K562 (cell line): ENCODE results near the gene GNL3. TPM values are rescaled to one million over a fixed set of nuclear protein-coding genes. Genes with fewer than 3 reads are reported as not detected.

ENCODE experiments used
- ATAC-seq: fragments of 200-7000 bp; cut with Tn5 transposase; 3 replicates; pipeline ENCODE4 v1.9.1; 2020; ENCODE audit warnings: moderate library complexity
- BruUV-seq: library from RNA; stranded (reverse); fragments of 400-500 nt; replicated peaks from 2 replicates; lab custom pipeline; 2021; lab: Mats Ljungman, UMichigan
- CTCF ChIA-PET: fragments of 300-600 bp; formaldehyde crosslinking; extraction: SDS; loops from one replicate; lab custom pipeline; 2021; ENCODE audit warnings: low intra/inter-chr PET ratio; lab: Yijun Ruan, JAX
- POLR2A ChIA-PET: fragments of 300-600, 350-650 bp; sonication (Branson Sonifier 250); formaldehyde crosslinking; extraction: SDS; loops from one replicate; lab custom pipeline; 2021; ENCODE audit warnings: antibody characterized with exemption, inconsistent platforms; lab: Yijun Ruan, JAX
- DNase-seq, 4 experiments: peaks; one replicate each; pipeline versions ENCODE4 v3.0.0 to v3.0.0-alpha.2; 2011 to 2018; ENCODE audit warnings: low spot score in 3 of 4, mixed read lengths in 3 of 4; ENCODE audit errors: extremely low read depth in 1 of 4
- FAIRE-seq: peaks from 2 replicates; lab custom pipeline; 2011; peaks lifted over from hg19 to GRCh38; lab: Jason Lieb, UNC
- H2AFZ ChIP-seq: 2 replicates; pipeline ENCODE4 v1.6.0; 2011; ENCODE audit warnings: low read depth, low read length, control low read depth, inconsistent platforms
- H3K27ac ChIP-seq: fragments of 200-600 bp; 3 replicates; pipeline ENCODE4 v1.8.0; 2011; ENCODE audit warnings: low read depth, mild to moderate bottlenecking, control low read depth, inconsistent platforms, low read length, moderate library complexity, mixed read lengths; ENCODE audit errors: extremely low read depth
- H3K27me3 ChIP-seq, 2 experiments: fragments of 300-600 bp in 1 of 2; 2 replicates in 1 of 2; 3 replicates in 1 of 2; pipeline versions ENCODE4 v1.6.0 to v1.8.0; 2011; ENCODE audit warnings: inconsistent platforms in 2 of 2, low read length in 2 of 2, mild to moderate bottlenecking in 1 of 2, mixed read lengths in 1 of 2, moderate library complexity in 1 of 2; ENCODE audit not compliant: control insufficient read depth in 2 of 2, insufficient read depth in 2 of 2
- H3K36me3 ChIP-seq: fragments of 300-600 bp; 3 replicates; pipeline ENCODE4 v1.8.0; 2011; ENCODE audit warnings: mild to moderate bottlenecking, low read length, inconsistent platforms; ENCODE audit not compliant: control insufficient read depth, insufficient read depth
- H3K4me1 ChIP-seq, 2 experiments: fragments of 200-600 bp in 1 of 2; replicated peaks in 1 of 2; 2 replicates in 1 of 2; 3 replicates in 1 of 2; pipeline versions ENCODE4 v1.5.1 to v1.8.0; 2011; ENCODE audit warnings: inconsistent platforms in 2 of 2, low read length in 2 of 2, mild to moderate bottlenecking in 1 of 2, mixed read lengths in 1 of 2, moderate library complexity in 1 of 2; ENCODE audit not compliant: control insufficient read depth in 2 of 2, insufficient read depth in 2 of 2
- H3K4me2 ChIP-seq: 2 replicates; pipeline ENCODE4 v1.6.1; 2011; ENCODE audit warnings: low read length, control low read depth, inconsistent platforms, mixed read lengths; ENCODE audit not compliant: insufficient read depth
- H3K4me3 ChIP-seq: fragments of 200-600 bp; sonication (generic), shearing (Covaris generic); 2 replicates; pipeline ENCODE4 v1.5.1; 2016; ENCODE audit warnings: control low read depth, inconsistent platforms
- H3K79me2 ChIP-seq: fragments of 200-600 bp; 3 replicates; pipeline ENCODE4 v1.8.0; 2011; ENCODE audit warnings: low read length, inconsistent platforms; ENCODE audit not compliant: control insufficient read depth, insufficient read depth
- H3K9ac ChIP-seq, 2 experiments: 2 replicates each; pipeline versions ENCODE4 v1.6.0 to v1.6.1; 2011; ENCODE audit warnings: low read depth in 2 of 2, low read length in 2 of 2, control low read depth in 1 of 2, inconsistent platforms in 1 of 2, mild to moderate bottlenecking in 1 of 2, mixed read lengths in 1 of 2; ENCODE audit not compliant: insufficient read depth in 1 of 2
- H3K9me1 ChIP-seq: one replicate; pipeline ENCODE4 v1.6.0; 2011; ENCODE audit warnings: inconsistent platforms, mild to moderate bottlenecking, low read length, moderate library complexity; ENCODE audit not compliant: control insufficient read depth, insufficient read depth
- H3K9me3 ChIP-seq: replicated peaks from 2 replicates; pipeline ENCODE4 v1.5.1; 2011; ENCODE audit warnings: low read depth, low read length, inconsistent platforms; ENCODE audit not compliant: control insufficient read depth, insufficient read depth
- H4K20me1 ChIP-seq: replicated peaks from 2 replicates; pipeline ENCODE4 v1.6.1; 2011; ENCODE audit warnings: low read length, inconsistent platforms, mixed read lengths; ENCODE audit not compliant: control insufficient read depth, insufficient read depth
- FIP1L1 ChIP-seq: fragments of 200-400 bp; formaldehyde crosslinking; IDR thresholded peaks from 2 replicates; pipeline ENCODE4 v1.6.1; 2018; ENCODE audit warnings: mild to moderate bottlenecking, low read depth, low read length; ENCODE audit not compliant: poor library complexity, severe bottlenecking
- KLF6 ChIP-seq: fragments of 250-450 bp; sonication (Bioruptor Pico); IDR thresholded peaks from 2 replicates; pipeline ENCODE4 v1.4.0; 2020; ENCODE audit warnings: mild to moderate bottlenecking, moderate library complexity, borderline replicate concordance
- MIER1 ChIP-seq: fragments of 450-650 bp; IDR thresholded peaks from 2 replicates; pipeline ENCODE4 v1.6.1; 2016; ENCODE audit warnings: antibody characterized with exemption, mild to moderate bottlenecking, low read depth
- MYC ChIP-seq, 2 experiments: fragments of 250-450 bp in 1 of 2; sonication (Bioruptor Pico) in 1 of 2; IDR thresholded peaks; 2 replicates each; pipeline versions ENCODE4 v1.5.1 to v1.6.1; 2012 to 2021; ENCODE audit warnings: low read depth in 2 of 2, borderline replicate concordance in 1 of 2, improper control_type of control experiment in 1 of 2, low read length in 1 of 2, mild to moderate bottlenecking in 1 of 2, moderate library complexity in 1 of 2
- TCF3 ChIP-seq: sonication (generic); formaldehyde crosslinking; IDR thresholded peaks from 2 replicates; pipeline ENCODE4 v1.4.0; 2020; ENCODE audit warnings: mild to moderate bottlenecking, missing genetic modification reagents
- WHSC1 ChIP-seq: IDR thresholded peaks from one replicate; pipeline ENCODE4 v1.6.1; 2012; ENCODE audit warnings: low read length, control low read depth, inconsistent platforms
- ZC3H4 ChIP-seq: sonication (generic); formaldehyde crosslinking; IDR thresholded peaks from 2 replicates; pipeline ENCODE4 v1.9.0; 2021; ENCODE audit warnings: missing genetic modification reagents, borderline replicate concordance
- WGBS: fragments of 100-300 bp; shearing (Covaris generic); methylation state at CpG from one replicate; pipeline ENCODE4 v1.1.6; 2016; ENCODE audit warnings: low coverage, mixed read lengths; ENCODE audit not compliant: insufficient coverage; ENCODE audit errors: missing lambda C conversion rate; 5-methylcytosine and 5-hydroxymethylcytosine counted together
- in situ Hi-C: fragments of 300-500 bp; cut with MboI; formaldehyde crosslinking; loops from 4 replicates; pipeline ENCODE4 v1.15.0; 2018; ENCODE audit warnings: inconsistent platforms, mixed read lengths
- intact Hi-C: fragments of 100-400 bp; cut with micrococcal nuclease; formaldehyde crosslinking; loops from 2 replicates; pipeline ENCODE4 v1.14.2; 2022
- polyA plus RNA-seq, 8 experiments: library from polyadenylated mRNA; depleted of rRNA in 4 of 8; stranded (reverse) in 5 of 8; unstranded in 3 of 8; fragments of >200 nt; fragmentation: Nextera tagmentation in 2 of 8; fragmentation: Illumina TruSeq in 1 of 8; extraction: Ambion mirVana in 2 of 8; extraction: Trizol in 1 of 8; gene quantifications; 2 replicates each; pipeline versions ENCODE4 v1.2.1 to v1.2.3, GENCODE V29; 2011 to 2014; ENCODE audit warnings: inconsistent platforms in 1 of 8, missing spikeins in 1 of 8
- total RNA-seq, 7 experiments: library from RNA; depleted of rRNA in 6 of 7; stranded (reverse); fragments of >200 nt in 6 of 7; fragmentation: Illumina TruSeq in 2 of 7; extraction: Trizol in 2 of 7; gene quantifications; 2 replicates each; pipeline versions ENCODE4 v1.2.1 to v1.2.3, GENCODE V29; 2011 to 2021; ENCODE audit warnings: low replicate concordance in 1 of 7

The GNL3 gene
- total and polyA plus RNA-seq, 9 of the 15 experiments (the other 6 are each of a cell fraction or from before 2014, with no cell fraction given): 132 to 313 (median 220) TPM

GRCh38 chr3:52731590-52731989 lies 45.8 kb downstream of the GNL3 start:
- ChIA-PET POLR2A (no interaction called here), CTCF (no interaction called here)
- Histone ChIP-seq H3K36me3 (peaks cover 31% of the 10 kb centered on the region; the same call in 2 of the 3 replicates), H4K20me1 (no peaks in the 10 kb centered on the region), H3K27ac (no peak overlapping the region), H3K4me2 (no peak overlapping the region), H3K9me3 (no peaks in the 10 kb centered on the region; the same call in none of the 2 replicates), H3K4me1 (no peaks in the 10 kb centered on the region), H3K79me2 (no peaks in the 10 kb centered on the region), H3K27me3 (no peaks in the 10 kb centered on the region), H3K9me1 (no peaks in the 10 kb centered on the region), H3K4me3 (no peak overlapping the region), H3K9ac (no peak overlapping the region), H2AFZ (no peak overlapping the region)
- 97% methylated on average over 9 of the region's 14 CpGs for whole genome bisulfite sequencing
- BruUV-seq: no TSS peak
- intact Hi-C loops (no loop called here), in situ Hi-C loops (no loop called here)
- ATAC-seq: no peak
- no peak for DNase-seq
- no peak for TF ChIP-seq MYC (IDR thresholded peaks at IDR 0.05; ENCODE audit: low read depth, low read length)
- TF ChIP-seq MYC (CRISPR knock-in tag; IDR thresholded peaks at IDR 0.05; ENCODE audit: borderline replicate concordance, low read depth): no peak
- no peak for TF ChIP-seq ZC3H4 (CRISPR knock-in tag)
- TF ChIP-seq MIER1: no peak
- no peak for TF ChIP-seq TCF3
- no peak for TF ChIP-seq KLF6 (CRISPR knock-in tag)
- TF ChIP-seq FIP1L1: no peak
- no peak for TF ChIP-seq WHSC1
- FAIRE-seq: no peak
